ENCODE data around the gene TSKU. TPM values are rescaled to one million over a fixed set of nuclear protein-coding genes. Genes with fewer than 3 reads are reported as not detected.

The TSKU gene
- total RNA-seq, 1 donor from 2014 or later: 16.3 TPM

GRCh38 chr11:76748948-76749347, 34.2 kb upstream of the TSKU start:
- H3K4me1 ChIP-seq: peaks cover 32% of the 10 kb centered on the region
- no peaks in the 10 kb centered on the region for H3K27me3 ChIP-seq (ENCODE audit: low read depth)
- intact Hi-C loops (cut with DNase I): no loop called here
- TF ChIP-seq, protein P1, sequence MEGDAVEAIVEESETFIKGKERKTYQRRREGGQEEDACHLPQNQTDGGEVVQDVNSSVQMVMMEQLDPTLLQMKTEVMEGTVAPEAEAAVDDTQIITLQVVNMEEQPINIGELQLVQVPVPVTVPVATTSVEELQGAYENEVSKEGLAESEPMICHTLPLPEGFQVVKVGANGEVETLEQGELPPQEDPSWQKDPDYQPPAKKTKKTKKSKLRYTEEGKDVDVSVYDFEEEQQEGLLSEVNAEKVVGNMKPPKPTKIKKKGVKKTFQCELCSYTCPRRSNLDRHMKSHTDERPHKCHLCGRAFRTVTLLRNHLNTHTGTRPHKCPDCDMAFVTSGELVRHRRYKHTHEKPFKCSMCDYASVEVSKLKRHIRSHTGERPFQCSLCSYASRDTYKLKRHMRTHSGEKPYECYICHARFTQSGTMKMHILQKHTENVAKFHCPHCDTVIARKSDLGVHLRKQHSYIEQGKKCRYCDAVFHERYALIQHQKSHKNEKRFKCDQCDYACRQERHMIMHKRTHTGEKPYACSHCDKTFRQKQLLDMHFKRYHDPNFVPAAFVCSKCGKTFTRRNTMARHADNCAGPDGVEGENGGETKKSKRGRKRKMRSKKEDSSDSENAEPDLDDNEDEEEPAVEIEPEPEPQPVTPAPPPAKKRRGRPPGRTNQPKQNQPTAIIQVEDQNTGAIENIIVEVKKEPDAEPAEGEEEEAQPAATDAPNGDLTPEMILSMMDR (IDR thresholded peaks at IDR 0.05): no peak
- no peak for ATAC-seq
- H3K36me3 ChIP-seq: no peaks in the 10 kb centered on the region
- no peaks in the 10 kb centered on the region for H3K9me3 ChIP-seq
- H3K4me3 ChIP-seq: no peak overlapping the region
- no peak overlapping the region for H3K27ac ChIP-seq
- no peak for DNase-seq

DNA sequence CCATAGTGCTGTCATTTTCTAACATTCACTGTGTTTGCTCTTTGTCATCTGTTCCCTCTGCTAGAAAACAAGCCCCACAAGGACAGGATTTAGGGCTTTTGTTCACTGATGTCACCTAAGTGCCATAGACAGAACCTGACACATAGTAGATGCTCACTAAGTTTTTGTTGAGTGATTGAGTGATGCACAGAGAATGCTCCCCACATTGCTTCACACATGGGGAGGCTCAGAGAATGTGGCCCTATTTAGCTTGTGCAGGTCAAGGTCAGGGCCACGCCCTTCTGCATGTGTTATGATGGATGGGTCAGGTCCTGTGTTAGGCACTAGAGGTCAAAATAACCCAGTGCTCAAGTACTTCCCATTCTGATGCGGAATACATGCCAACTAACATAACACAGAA, 33.1 kb upstream of the TSKU start:
- ATAC-seq: no peak
- TF ChIP-seq, protein P1 (IDR thresholded peaks at IDR 0.05): no peak
- intact Hi-C loops (cut with DNase I): no loop called here
- Histone ChIP-seq H3K27ac (no peak overlapping the region), H3K4me1 (peaks cover 32% of the 10 kb centered on the region), H3K9me3 (no peaks in the 10 kb centered on the region), H3K36me3 (no peaks in the 10 kb centered on the region), H3K4me3 (no peak overlapping the region), H3K27me3 (ENCODE audit: low read depth) (no peaks in the 10 kb centered on the region)
- DNase-seq: no peak

GRCh38 chr11:76750746-76751145, 32.4 kb upstream of the TSKU start:
- intact Hi-C loops (cut with DNase I): no loop called here
- Histone ChIP-seq H3K27me3 (ENCODE audit: low read depth) (no peaks in the 10 kb centered on the region), H3K36me3 (no peaks in the 10 kb centered on the region), H3K4me3 (no peak overlapping the region), H3K4me1 (peaks cover 27% of the 10 kb centered on the region), H3K27ac (no peak overlapping the region), H3K9me3 (no peaks in the 10 kb centered on the region)
- ATAC-seq (no peak), DNase-seq (no peak)
- TF ChIP-seq, protein P1 (IDR thresholded peaks at IDR 0.05): no peak

DNA sequence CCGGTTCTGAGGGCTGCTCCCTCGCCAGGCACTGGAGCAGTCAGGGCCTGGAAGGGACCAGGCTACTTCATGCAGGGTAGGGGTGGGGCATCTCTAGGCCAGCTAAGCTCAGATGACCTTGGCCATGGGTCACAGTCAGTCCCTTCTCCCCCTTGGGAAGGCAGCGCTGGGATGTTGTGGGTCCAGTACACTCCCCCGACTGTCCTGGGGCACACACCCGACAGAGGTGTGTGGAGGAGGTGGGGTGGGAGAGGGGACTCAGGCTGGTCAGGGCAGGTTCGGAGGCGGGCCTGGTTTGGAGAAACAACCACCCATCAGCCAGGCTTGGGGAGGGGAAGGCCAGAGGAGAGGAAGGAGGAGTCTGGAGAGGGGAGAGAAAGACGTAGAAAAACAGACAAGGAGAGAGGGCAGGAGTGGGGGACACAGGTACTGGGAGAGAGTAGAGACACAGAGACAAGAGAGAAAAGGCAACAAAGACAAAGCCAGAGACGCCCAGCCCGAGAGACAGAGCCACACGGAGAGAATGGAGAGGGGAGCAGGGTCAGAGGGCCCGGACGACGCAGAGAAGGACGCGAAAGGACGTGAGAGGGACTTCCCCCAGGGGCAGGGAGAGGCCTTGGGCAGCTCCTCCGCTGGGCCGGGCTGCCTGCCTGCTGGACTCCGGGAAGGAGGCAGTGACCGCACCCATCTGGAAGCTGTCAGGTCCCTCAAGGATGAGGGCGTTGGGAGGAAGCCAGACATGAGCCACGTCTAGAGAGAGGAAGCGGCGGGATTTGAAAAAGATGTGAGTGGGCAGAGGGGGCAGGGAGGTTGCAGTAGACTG, 30.6 kb upstream of the TSKU start:
- no peaks in the 10 kb centered on the region for H3K36me3 ChIP-seq
- no peaks in the 10 kb centered on the region for H3K27me3 ChIP-seq (ENCODE audit: low read depth)
- ATAC-seq (peak; percentile 88 to 92), DNase-seq (peak; percentile 77)
- peaks cover 25% of the 10 kb centered on the region for H3K4me1 ChIP-seq
- TF ChIP-seq, protein P1 (IDR thresholded peaks at IDR 0.05): no peak
- no peak overlapping the region for H3K4me3 ChIP-seq
- H3K27ac ChIP-seq: peak overlapping the region; percentile 31
- intact Hi-C loops (cut with DNase I): no loop called here
- H3K9me3 ChIP-seq: no peaks in the 10 kb centered on the region

- no peaks in the 10 kb centered on the region for H3K27me3 ChIP-seq (ENCODE audit: low read depth)
- H3K4me1 ChIP-seq: peaks cover 20% of the 10 kb centered on the region
- TF ChIP-seq, protein P1 (IDR thresholded peaks at IDR 0.05): no peak
- no peaks in the 10 kb centered on the region for H3K36me3 ChIP-seq
- ATAC-seq (no peak), DNase-seq (no peak)
- no peak overlapping the region for H3K27ac ChIP-seq
- no peaks in the 10 kb centered on the region for H3K9me3 ChIP-seq
- intact Hi-C loops (cut with DNase I): no loop called here
- no peak overlapping the region for H3K4me3 ChIP-seq
Observed at GRCh38 chr11:76753449-76753848, 29.7 kb upstream of the TSKU start.
